OCI-LY1 (cell line): Measurements from ENCODE around the gene MRTFA.

ENCODE experiments used
- EZH2 ChIP-seq: fragments of 200-600 bp; sonication (generic), shearing (Covaris generic); IDR thresholded peaks from 2 replicates; pipeline ENCODE4 v1.8.0; 2017; ENCODE audit warnings: borderline replicate concordance, mixed run types, mild to moderate bottlenecking, antibody characterized with exemption, low read length, moderate library complexity, mixed read lengths
- TF ChIP-seq, protein P1 (sequence below): fragments of 200-600 bp; sonication (generic), shearing (Covaris generic); IDR thresholded peaks from 2 replicates; pipeline ENCODE4 v1.5.1; 2017; ENCODE audit warnings: mild to moderate bottlenecking, antibody characterized with exemption, low read length, moderate library complexity, mixed read lengths

DNA sequence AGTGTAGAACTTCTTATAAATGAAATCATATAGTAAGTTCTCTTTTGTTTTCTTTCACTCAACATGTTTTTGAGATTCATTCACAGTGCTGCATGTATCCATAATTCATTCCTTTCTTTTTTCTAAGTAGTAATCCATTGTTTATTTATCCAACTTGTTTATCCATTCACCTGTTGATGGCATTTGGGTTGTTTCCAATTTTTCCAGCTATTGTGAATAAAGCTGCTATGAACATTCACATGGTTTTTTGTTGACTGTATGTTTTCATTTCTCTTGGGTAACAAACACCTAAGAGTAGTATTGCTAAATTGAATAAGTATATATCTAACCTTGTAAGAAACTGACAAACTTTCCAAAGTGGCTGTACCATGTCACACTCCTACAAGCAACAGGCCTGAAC lies 23.5 kb downstream of the MRTFA start:
- TF ChIP-seq, protein P1, sequence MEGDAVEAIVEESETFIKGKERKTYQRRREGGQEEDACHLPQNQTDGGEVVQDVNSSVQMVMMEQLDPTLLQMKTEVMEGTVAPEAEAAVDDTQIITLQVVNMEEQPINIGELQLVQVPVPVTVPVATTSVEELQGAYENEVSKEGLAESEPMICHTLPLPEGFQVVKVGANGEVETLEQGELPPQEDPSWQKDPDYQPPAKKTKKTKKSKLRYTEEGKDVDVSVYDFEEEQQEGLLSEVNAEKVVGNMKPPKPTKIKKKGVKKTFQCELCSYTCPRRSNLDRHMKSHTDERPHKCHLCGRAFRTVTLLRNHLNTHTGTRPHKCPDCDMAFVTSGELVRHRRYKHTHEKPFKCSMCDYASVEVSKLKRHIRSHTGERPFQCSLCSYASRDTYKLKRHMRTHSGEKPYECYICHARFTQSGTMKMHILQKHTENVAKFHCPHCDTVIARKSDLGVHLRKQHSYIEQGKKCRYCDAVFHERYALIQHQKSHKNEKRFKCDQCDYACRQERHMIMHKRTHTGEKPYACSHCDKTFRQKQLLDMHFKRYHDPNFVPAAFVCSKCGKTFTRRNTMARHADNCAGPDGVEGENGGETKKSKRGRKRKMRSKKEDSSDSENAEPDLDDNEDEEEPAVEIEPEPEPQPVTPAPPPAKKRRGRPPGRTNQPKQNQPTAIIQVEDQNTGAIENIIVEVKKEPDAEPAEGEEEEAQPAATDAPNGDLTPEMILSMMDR, result no peak
- no peak for TF ChIP-seq EZH2
